Measurements from ENCODE around the gene ARHGAP23. TPM values are rescaled to one million over a fixed set of nuclear protein-coding genes. Genes with fewer than 3 reads are reported as not detected.
"Not testable (repeated sequence)": the region's sequence is repeated elsewhere in the genome, so short reads cannot be mapped to it uniquely, and the experiment has no call there.

Gene ARHGAP23
- total RNA-seq, 1 experiment from 2014 or later = 97.9 TPM

- not testable (repeated sequence) for H4K20me1 ChIP-seq (ENCODE audit: control insufficient read depth, insufficient read depth, insufficient read length); H3K79me1 ChIP-seq (ENCODE audit: insufficient read depth, low read depth, low read length, poor library complexity, severe bottlenecking); H3K79me2 ChIP-seq (ENCODE audit: insufficient read depth, low read length); DNase-seq; H3K4me3 Mint-ChIP-seq; H2BK15ac ChIP-seq (ENCODE audit: low read depth, low read length); H4K91ac ChIP-seq (ENCODE audit: insufficient read length, low read depth, low read length); H3K4ac ChIP-seq (ENCODE audit: low read depth, low read length); H3K27ac ChIP-seq (ENCODE audit: insufficient read length, low read depth, low read length); H3K36me3 Mint-ChIP-seq (ENCODE audit: insufficient read depth in 1 of 3, low read depth in 3 of 3); H3K56ac ChIP-seq (ENCODE audit: insufficient read length, low read depth, low read length); H3K14ac ChIP-seq (ENCODE audit: insufficient read depth, low read length); H3K9ac ChIP-seq (ENCODE audit: extremely low read depth, insufficient read length, low read length); H3K4me1 ChIP-seq (ENCODE audit: insufficient read depth, low read length); H2BK12ac ChIP-seq (ENCODE audit: insufficient read length, low read depth, low read length); H4K5ac ChIP-seq (ENCODE audit: insufficient read length, low read depth, low read length); H3K27me3 ChIP-seq (ENCODE audit: insufficient read depth, low read length); H2BK20ac ChIP-seq (ENCODE audit: low read depth, low read length, poor library complexity, severe bottlenecking); H2BK5ac ChIP-seq (ENCODE audit: insufficient read length, low read length); H3T11ph ChIP-seq (ENCODE audit: low read length); H3K18ac ChIP-seq (ENCODE audit: insufficient read length, low read depth, low read length); H2AK5ac ChIP-seq (ENCODE audit: insufficient read length, low read length); H3K9me3 Mint-ChIP-seq; H3K23me2 ChIP-seq (ENCODE audit: insufficient read length, low read depth, low read length, poor library complexity, severe bottlenecking); H3K23ac ChIP-seq (ENCODE audit: insufficient read length, low read depth, low read length); H4K8ac ChIP-seq (replicated peaks; ENCODE audit: insufficient read length, low read depth, low read length); H2AFZ ChIP-seq (ENCODE audit: low read length); H3K4me2 ChIP-seq (ENCODE audit: insufficient read depth, insufficient read length, low read length); H2BK120ac ChIP-seq (ENCODE audit: low read depth, low read length, poor library complexity, severe bottlenecking); H3K9me3 ChIP-seq (ENCODE audit: control insufficient read depth, low read depth, low read length)
- Mint-ChIP-seq H3K27ac (peak overlapping the region in 2 of 3 experiments; percentile 44 to 50; a peak in 2 of 7 replicates), H3K27me3 (ENCODE audit: low read depth) (peaks cover 50% of the 10 kb centered on the region), H3K4me1 (peaks cover 28 to 59% of the 10 kb centered on the region in 2 experiments)
- WGBS (ENCODE audit: extremely low coverage, insufficient read length, low lambda C conversion rate) = no CpG with 5 or more reads among the region's 11 CpGs
Observed at GRCh38 chr17:38531761-38532160, 103.5 kb downstream of the ARHGAP23 start.
